LNCaP clone FGC (cell line): ENCODE results near the gene ZCCHC4.
A peak's percentile ranks its signal among the peaks of the same experiment; 100 is the strongest.

Source experiments
- DNase-seq: peaks from one replicate; pipeline ENCODE4 v3.0.0-alpha.2; 2011; ENCODE audit warnings: low read depth
- H3K4me3 ChIP-seq: 2 replicates; pipeline ENCODE4 v1.5.1; 2011; ENCODE audit warnings: mild to moderate bottlenecking, low read depth, low read length, control low read depth
- TF ChIP-seq, protein P1 (sequence below): IDR thresholded peaks from 2 replicates; pipeline ENCODE4 v1.5.1; 2012; ENCODE audit warnings: mild to moderate bottlenecking; ENCODE audit not compliant: control insufficient read depth, insufficient read depth; ENCODE audit errors: extremely low read depth

Gene ZCCHC4

GRCh38 chr4:25312496-25313200 is at the start of gene ZCCHC4:
Gene ZCCHC4, plus strand, starts transcription at chr4:25312774. Its CDS starts 36 bp downstream, at chr4:25312810.
- TF ChIP-seq, protein P1, sequence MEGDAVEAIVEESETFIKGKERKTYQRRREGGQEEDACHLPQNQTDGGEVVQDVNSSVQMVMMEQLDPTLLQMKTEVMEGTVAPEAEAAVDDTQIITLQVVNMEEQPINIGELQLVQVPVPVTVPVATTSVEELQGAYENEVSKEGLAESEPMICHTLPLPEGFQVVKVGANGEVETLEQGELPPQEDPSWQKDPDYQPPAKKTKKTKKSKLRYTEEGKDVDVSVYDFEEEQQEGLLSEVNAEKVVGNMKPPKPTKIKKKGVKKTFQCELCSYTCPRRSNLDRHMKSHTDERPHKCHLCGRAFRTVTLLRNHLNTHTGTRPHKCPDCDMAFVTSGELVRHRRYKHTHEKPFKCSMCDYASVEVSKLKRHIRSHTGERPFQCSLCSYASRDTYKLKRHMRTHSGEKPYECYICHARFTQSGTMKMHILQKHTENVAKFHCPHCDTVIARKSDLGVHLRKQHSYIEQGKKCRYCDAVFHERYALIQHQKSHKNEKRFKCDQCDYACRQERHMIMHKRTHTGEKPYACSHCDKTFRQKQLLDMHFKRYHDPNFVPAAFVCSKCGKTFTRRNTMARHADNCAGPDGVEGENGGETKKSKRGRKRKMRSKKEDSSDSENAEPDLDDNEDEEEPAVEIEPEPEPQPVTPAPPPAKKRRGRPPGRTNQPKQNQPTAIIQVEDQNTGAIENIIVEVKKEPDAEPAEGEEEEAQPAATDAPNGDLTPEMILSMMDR = peak; percentile 91
- DNase-seq = peak; percentile 78
- H3K4me3 ChIP-seq = peak within 1 kb of the TSS; percentile 71

DNA sequence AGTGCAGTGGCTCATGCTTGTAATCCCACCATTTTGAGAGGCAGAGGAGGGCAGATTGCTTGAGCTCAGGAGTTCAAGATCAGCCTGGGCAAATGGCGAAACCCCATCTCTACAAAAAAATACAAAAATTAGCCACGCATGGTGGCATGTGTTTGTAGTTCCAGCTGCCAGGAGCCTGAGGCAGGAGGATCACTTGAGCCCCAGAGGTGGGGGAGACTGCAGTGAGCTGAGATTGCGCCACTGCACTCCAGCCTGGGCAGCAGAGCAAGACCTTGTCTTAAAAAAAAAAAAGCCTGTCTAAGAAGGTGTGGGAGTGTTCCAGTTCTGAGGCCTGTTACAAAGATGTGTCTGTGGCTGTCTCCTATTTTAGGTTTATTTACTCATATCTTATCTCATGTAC is 40.7 kb upstream of the ZCCHC4 start:
- no peak for DNase-seq
- TF ChIP-seq, protein P1 = no peak
- H3K4me3 ChIP-seq = no peak overlapping the region

- TF ChIP-seq, protein P1 = no peak
Observed at GRCh38 chr4:25280210-25280609, 32.4 kb upstream of the ZCCHC4 start.

DNA sequence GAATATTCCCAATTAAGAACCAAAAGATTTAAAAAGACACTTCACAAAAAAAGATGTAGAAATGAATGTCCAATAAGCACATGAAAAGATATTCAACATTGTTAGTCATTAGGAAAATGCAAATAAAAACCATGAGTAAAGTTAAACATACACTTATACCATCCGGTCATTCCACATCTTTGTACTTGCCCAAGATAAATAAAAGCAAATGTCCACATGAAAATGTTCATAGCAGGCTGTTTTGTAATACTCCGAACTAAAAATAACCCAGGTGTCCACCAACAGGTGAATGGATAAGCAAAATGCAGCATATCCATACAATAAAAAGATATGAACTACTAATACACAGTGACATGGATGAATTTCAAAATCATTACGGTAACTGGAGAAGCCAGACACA is 28.6 kb upstream of the ZCCHC4 start:
- TF ChIP-seq, protein P1 = no peak
- H3K4me3 ChIP-seq = no peak overlapping the region
- peak; percentile 19 for DNase-seq

More at GRCh38 chr4:25280210-25280609, 32.4 kb upstream of the ZCCHC4 start:
- DNase-seq = no peak
- H3K4me3 ChIP-seq = no peak overlapping the region

GRCh38 chr4:25284466-25284865 is 28.1 kb upstream of the ZCCHC4 start:
- no peak overlapping the region for H3K4me3 ChIP-seq
- no peak for DNase-seq
- TF ChIP-seq, protein P1 = no peak

DNA sequence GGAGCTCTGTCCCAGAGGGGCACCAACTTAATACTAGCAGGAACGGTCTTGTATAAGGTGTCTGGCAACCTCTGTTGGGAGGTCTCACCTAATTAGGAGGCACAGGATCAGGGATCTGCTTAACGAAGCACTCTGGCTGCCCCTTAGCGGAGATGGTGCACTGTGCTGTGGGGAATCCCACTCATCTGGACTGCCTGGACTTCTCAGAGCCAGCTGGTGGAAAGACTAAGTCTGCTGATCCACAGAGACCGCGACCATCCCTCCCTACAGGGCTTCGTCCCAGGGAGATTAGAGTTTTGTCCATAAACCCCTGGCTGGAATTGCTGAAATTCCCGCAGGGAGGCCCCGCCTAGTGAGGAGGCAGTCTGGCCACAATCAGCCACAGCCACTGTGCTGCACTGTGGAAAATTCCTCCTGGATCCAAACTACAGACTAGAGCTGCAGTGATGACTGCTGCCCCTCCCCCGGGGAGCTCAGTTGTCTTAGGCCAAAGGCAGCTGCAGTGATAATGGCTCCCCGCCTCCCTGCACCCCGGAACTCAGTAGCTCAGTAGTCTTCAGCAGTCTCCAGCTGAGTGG is 22.0 kb upstream of the ZCCHC4 start:
- no peak for DNase-seq
- TF ChIP-seq, protein P1 = no peak
- no peak overlapping the region for H3K4me3 ChIP-seq

GRCh38 chr4:25291158-25291733 is 21.3 kb upstream of the ZCCHC4 start:
- no peak for DNase-seq
- H3K4me3 ChIP-seq = no peak overlapping the region
- TF ChIP-seq, protein P1 = no peak
